ENCODE results near the gene PDS5A.
"Not testable (repeated sequence)": the region's sequence is repeated elsewhere in the genome, so short reads cannot be mapped to it uniquely, and the experiment has no call there.

Gene PDS5A

DNA sequence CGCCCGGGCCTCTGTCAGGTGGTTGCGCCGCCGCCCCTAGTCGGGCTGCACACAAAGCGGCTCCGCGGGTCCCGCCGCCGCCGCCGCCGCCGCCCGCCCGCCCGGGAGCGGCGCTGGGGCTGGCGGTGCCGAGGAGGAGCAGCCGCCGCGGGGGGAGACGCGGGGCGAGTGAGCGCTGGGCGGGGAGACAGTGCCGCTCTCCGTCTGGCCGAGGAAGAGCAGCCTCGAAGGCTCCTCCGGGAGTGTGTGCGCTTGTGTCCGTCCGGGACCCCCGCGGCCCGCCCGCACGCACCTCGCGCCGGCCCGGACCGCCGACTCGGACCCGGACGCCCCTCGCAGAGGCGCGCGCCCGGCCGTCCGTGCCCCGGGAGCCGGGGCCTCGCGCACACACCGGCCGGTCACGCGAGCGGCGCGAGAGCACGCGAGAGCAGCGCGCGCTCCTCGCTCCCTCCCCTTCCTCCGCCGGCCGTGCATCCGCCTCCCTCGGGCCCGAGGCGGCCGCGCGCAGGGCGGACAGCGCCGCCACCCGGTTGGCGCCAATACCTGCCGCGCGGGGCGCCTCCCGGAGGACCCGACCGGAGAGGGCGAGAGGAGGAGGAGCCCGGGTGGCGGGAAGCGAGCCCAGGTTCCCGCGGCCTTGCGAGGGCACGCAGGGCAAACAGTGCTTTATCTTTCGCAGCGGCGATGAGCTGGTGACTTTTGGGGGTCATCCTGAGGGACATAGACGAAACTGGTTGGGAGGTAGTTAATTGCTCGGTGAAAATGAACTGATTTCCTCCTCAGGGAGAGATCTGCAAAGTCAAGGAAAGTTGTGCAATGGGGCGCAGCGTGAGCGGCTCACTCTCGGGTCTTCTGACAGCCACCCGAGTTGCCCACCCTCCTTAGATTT is at the start of gene PDS5A:
TSS of gene PDS5A (minus strand) at position 423 of the 889 bp plus-strand sequence. CDS start 1,334 bp downstream, outside the sequence.
- DNase-seq (ENCODE audit: low read depth), result peak; percentile 84

- DNase-seq (ENCODE audit: low read depth), result not testable (repeated sequence)
Observed at GRCh38 chr4:40024049-40024448, 46.3 kb upstream of the PDS5A start.

DNA sequence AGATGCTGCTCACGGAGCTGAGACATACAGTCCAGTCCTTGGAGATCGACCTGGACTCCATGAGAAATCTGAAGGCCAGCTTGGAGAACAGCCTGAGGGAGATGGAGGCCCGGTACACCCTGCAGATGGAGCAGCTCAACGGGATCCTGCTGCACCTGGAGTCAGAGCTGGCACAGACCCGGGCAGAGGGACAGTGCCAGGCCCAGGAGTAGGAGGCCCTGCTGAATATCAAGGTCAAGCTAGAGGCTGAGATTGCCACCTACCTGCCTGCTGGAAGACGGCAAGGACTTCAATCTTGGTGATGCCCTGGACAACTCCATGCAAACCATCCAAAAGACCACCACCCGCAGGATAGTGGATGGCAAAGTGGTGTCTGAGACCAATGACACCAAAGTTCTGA is 43.4 kb upstream of the PDS5A start:
- not testable (repeated sequence) for DNase-seq (ENCODE audit: low read depth)

DNA sequence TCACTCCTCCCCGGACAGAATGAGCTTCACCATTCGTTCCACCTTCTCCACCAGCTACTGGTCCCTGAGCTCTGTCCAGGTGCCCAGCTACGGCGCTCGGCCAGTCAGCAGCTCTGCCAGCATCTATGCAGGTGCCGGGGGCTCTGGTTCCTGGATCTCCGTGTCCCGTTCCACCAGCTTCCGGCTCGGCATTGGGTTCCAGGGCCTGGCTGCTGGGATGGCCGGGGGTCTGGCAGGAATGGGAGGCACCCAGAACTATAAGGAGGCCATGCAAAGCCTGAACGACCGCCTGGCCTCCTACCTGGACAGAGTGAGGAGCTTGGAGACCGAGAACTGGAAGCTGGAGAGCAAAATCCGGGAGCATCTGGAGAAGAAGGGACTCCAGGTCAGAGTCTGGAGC is 42.5 kb upstream of the PDS5A start:
- DNase-seq (ENCODE audit: low read depth), result no peak

GRCh38 chr4:40016007-40016406 is 38.3 kb upstream of the PDS5A start:
- no peak for DNase-seq (ENCODE audit: low read depth)

DNA sequence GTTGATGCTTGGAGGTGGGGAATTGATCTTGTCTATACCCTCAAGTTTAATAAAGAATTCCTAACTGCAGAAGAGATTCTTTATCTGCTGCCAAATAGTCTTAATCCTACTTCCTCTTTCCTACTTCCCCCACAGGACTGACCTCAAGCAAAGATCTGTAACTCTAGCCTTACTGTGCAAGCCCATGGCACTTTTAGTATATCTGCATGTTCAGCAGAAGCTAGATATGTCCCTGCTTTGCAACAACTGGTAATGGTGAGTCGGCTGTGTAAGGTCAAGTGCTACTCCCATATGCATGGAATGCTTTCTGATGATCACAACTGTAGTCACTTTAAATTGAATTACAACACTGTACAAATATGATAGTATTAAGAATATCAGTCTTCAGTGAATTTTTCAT is 26.3 kb upstream of the PDS5A start:
- DNase-seq (ENCODE audit: low read depth), result no peak

- no peak for DNase-seq (ENCODE audit: low read depth)
Observed at GRCh38 chr4:40000711-40001110, 23.0 kb upstream of the PDS5A start.

GRCh38 chr4:39998659-39999345 is 21.1 kb upstream of the PDS5A start:
- DNase-seq (ENCODE audit: low read depth), result no peak

DNA sequence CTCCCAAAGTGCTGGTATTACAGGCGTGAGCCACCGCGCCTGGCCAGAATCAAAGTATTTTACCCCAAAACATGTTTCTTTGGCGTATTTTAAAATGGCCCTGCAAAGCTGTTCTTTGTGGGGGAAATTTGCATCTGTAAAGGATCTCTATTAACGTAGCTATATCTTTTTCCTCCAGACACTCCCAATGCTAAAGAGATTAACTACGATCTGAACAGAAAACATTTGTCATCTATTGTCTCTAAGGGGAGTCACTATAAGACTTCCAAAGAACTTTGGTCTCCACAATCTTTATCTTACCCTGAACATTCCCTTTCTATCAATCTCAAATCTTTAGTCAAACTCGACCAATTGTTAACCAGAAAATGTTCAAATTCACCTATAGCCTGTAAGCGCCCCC is 19.1 kb upstream of the PDS5A start:
- no peak for DNase-seq (ENCODE audit: low read depth)

DNA sequence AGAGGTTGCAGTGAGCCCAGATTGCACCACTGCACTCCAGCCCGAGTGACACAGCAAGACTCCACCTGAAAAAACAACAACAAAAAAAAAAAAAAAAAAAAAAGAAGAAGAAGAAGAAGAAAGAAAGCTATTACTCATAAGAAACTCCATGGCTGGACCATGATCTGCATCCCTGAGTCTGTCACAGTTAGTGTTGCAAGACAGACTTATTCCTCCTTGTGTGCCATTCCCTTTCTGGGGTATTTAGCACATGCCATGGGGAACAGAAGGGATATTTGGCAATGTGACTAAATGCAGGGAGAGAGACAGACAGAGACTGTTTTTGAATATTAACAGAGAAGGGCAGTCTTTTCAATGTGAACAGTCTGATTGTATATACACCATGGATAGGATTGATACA is 16.7 kb upstream of the PDS5A start:
- no peak for DNase-seq (ENCODE audit: low read depth)

DNA sequence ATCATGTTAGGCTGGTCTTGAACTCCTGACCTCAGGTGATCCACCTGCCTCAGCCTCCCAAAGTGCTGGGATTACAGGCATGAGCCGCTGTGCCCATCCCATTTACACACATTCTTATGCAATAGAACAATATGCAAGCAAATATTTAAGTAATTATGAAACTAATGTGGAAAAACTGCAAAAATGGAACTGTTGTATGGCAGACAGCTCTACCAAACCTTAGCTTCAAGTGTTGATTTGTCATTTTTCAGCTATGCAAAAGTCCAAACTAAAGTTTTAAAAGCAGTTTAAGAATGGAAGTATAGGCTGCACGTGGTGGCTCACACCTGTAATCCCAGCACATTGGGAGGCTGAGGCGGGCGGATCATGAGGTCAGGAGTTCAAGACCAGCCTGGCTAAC is 11.7 kb upstream of the PDS5A start:
- not testable (repeated sequence) for DNase-seq (ENCODE audit: low read depth)

DNA sequence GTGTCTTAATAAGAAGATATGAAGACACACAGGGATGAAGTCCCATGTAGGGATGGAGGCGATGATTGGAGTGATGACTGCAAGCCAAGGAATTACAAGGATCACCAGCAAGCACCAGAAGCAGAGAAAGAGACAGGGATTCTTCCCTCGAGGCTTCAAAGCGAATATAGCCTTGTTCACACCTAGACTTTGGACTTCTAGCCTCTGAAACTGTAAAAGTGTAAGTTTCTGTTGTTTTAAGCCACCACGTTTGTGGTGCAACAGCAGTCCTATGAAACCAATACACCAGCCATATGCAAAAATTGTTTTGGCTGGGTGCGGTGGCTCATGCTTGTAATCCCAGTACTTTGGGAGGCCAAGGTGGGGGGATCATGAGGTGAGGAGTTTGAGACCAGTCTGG is 9.8 kb upstream of the PDS5A start:
- DNase-seq (ENCODE audit: low read depth), result no peak

DNA sequence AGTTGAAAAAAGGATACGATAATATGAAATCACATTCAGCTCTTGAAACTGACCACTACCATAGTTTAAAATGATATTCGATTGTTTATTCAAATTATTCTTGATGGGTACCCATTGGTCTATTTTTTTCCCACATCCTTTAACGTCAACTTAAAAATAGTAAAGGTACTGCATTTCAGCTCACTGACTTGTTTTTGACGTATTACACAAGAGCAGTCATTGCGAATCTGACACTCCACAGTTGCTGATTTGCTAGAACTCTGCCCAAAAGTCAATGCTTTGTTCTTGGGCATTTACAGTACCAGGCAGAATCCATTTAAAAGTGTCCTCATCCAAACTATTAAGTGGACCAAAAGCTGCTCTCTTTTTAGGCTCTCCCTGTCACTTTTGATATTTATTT is 1.2 kb upstream of the PDS5A start:
- no peak for DNase-seq (ENCODE audit: low read depth)

- DNase-seq (ENCODE audit: low read depth), result no peak
Observed at GRCh38 chr4:39978378-39978775, 666 bp upstream of the PDS5A start.

GRCh38 chr4:39976945-39977488 is 694 bp downstream of the PDS5A start:
- peak; percentile 2 for DNase-seq (ENCODE audit: low read depth)

- peak; percentile 60 for DNase-seq (ENCODE audit: low read depth)
Observed at GRCh38 chr4:39976141-39976944, 1.4 kb downstream of the PDS5A start.

DNA sequence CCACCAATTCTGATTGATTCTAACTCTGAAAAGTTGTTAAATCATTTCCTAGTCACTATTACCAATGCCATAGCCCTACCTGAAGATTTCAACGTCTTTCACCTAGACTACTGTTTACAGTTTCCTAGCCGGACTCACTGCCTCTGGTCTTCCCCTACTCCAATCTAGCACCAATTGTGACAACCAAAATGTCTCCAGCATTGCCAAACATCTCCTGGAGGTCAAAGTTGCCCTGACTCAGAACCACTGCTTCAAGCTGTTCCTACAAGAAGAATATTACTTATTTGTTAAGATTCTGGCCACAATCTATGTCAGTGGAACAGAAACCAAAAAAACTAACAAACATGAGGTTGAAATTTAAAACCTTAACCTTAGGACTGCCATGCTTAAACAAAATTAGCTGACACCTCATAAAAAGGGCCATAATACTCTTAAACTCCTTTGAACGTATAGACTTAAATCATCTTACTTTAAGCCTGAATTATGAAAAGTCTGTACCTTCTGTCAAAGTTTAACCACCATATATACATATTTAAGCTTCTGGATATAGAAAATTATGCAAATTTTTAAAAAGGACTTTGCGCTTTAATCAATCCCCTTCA is 2.1 kb downstream of the PDS5A start:
- no peak for DNase-seq (ENCODE audit: low read depth)

DNA sequence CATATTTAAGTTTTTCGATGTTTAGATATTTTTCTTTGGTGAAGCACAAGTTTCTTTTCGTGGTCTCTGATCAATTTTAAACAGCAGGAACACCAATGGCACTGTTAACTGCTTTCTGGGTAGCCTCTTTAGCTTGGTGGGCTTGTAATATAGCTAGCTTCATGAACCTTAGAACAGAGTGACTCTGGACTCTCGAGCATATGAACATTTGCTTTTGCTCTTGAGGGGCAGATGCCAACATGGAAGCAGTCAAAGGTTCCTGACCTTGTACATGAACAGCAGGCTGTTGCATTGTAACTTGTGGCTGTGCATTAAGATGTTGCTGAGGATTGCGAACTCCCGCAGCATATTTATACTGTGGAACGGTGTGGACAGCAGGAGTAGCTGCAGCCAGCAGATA is 4.7 kb downstream of the PDS5A start:
- not testable (repeated sequence) for DNase-seq (ENCODE audit: low read depth)

DNA sequence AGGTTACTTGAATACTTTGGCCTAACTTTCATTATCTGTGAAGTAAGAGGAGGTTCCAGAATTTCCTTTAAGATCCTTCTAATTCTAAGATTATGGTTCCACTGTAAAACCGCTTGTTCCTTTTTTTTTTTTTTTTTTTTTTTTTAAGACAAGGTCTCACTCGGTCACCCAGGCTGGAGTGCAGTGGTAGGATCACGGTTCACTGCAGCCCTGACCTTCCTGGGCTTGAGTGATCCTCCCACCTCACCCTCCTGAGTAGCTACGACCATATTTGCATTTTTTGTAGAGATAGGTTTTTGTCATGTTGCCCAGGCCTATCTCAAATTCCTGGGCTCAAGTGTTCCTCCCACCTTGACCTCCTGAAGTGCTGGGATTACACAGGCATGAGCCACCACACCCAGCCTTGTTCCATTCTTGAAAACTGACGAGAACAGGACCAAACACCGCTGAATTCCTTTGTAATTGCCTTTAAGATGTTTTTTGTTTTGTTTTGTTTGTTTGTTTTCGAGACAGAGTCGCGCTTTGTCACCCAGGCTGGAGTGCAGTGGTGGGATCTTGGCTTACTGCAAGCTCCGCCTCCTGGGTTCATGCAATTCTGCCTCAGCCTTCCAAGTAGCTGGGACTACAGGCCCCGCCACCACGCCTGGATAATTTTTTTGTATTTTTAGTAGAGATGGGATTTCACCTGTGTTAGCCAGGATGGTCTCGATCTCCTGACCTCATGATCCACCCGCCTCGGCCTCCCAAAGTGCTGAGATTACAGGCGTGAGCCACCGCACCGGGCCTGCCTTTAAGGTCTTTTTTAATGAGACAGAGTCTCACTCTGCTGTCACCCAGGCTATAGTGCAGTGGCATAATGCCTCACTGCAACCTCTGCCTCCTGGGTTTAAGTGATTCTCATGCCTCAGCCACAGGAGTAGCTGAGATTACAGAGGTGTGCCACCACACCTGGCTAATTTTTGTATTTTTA is 6.8 kb downstream of the PDS5A start:
- no peak for DNase-seq (ENCODE audit: low read depth)

GRCh38 chr4:39963656-39964055 is 14.1 kb downstream of the PDS5A start:
- no peak for DNase-seq (ENCODE audit: low read depth)
